Measurements from ENCODE around the gene ZNF385D. TPM values are rescaled to one million over a fixed set of nuclear protein-coding genes. Genes with fewer than 3 reads are reported as not detected.

The ZNF385D gene
- total RNA-seq, result 0.43 TPM in 1 of 2 replicates, not detected in the other

GRCh38 chr3:21750831-21751391 lies at the start of gene ZNF385D:
ZNF385D (minus strand) TSS chr3:21751210; CDS start chr3:21750916, 294 bp downstream.

